Measurements from ENCODE around the gene IL6ST.

The IL6ST gene

GRCh38 chr5:55936100-55936693 lies 58.6 kb downstream of the IL6ST start:
- TF ChIP-seq ZNF654 (tag by site-specific recombination; IDR thresholded peaks at IDR 0.05; ENCODE audit: low read depth) (peak; percentile 99), KLF8 (tag by site-specific recombination; IDR thresholded peaks at IDR 0.05) (0 out of 2 replicates have a peak, but pooled peaks have one; percentile 19), SALL2 (tag by site-specific recombination; IDR thresholded peaks at IDR 0.05; ENCODE audit: borderline replicate concordance) (no peak), PRDM1 (tag by site-specific recombination; IDR thresholded peaks at IDR 0.05) (no peak), SP7 (tag by site-specific recombination; IDR thresholded peaks at IDR 0.05) (no peak), ZNF362 (tag by site-specific recombination; IDR thresholded peaks at IDR 0.05) (peak; percentile 99), ZNF292 (tag by site-specific recombination; IDR thresholded peaks at IDR 0.05; ENCODE audit: borderline replicate concordance, low read depth) (no peak), CTCF (tag by site-specific recombination; IDR thresholded peaks at IDR 0.05) (peak; percentile 86), ZNF692 (tag by site-specific recombination; IDR thresholded peaks at IDR 0.05) (no peak), ZNF664 (tag by site-specific recombination; IDR thresholded peaks at IDR 0.05) (no peak), ZBTB17 (tag by site-specific recombination; IDR thresholded peaks at IDR 0.05) (0 out of 2 replicates have a peak, but pooled peaks have one; percentile 27), OSR2 (tag by site-specific recombination; IDR thresholded peaks at IDR 0.05) (no peak), ZBTB44 (tag by site-specific recombination; IDR thresholded peaks at IDR 0.05) (no peak), ZNF214 (tag by site-specific recombination; IDR thresholded peaks at IDR 0.05; ENCODE audit: borderline replicate concordance) (no peak), ZNF660 (tag by site-specific recombination; IDR thresholded peaks at IDR 0.05) (peak; percentile 81)
- no peak overlapping the region for H3K4me3 ChIP-seq (ENCODE audit: low read depth, low read length)
- ChIA-PET CTCF (interaction anchor here (0.6 to 5.4 kb wide), 38 partner anchors 9 to 1525 kb away, joined by 3 to 110 read pairs (median 5); partner anchors contain the start of genes CDC20B and IL31RA), POLR2A (interaction anchor here (0.6 to 1.4 kb wide), 7 partner anchors 47 to 323 kb away, joined by 3 to 8 read pairs (median 4); no protein-coding TSS in a partner anchor)
- peaks cover 0 to 9% of the 10 kb centered on the region in 2 experiments; a peak in 1 of 3 replicates for H3K36me3 ChIP-seq (ENCODE audit: control insufficient read depth in 2 of 2, insufficient read depth in 1 of 2, low read length in 2 of 2)
- no peaks in the 10 kb centered on the region for H3K9me3 ChIP-seq (ENCODE audit: control insufficient read depth, insufficient read depth, low read depth, low read length)
- H3K4me1 ChIP-seq (ENCODE audit: control insufficient read depth, insufficient read depth, low read length) = no peaks in the 10 kb centered on the region
- H3K27ac ChIP-seq (ENCODE audit: extremely low read depth, low read depth, low read length) = no peak overlapping the region

- ChIA-PET POLR2A (interaction anchor here (1.4 kb wide), 1 partner anchor 265 kb away, joined by 3 read pairs; no protein-coding TSS in a partner anchor), CTCF (interaction anchor here (0.6 to 5.4 kb wide), 18 partner anchors 9 to 965 kb away, joined by 3 to 110 read pairs (median 4); partner anchors contain the start of gene IL31RA)
- H3K4me1 ChIP-seq (ENCODE audit: control insufficient read depth, insufficient read depth, low read length) = no peaks in the 10 kb centered on the region
- no peak for TF ChIP-seq ZNF311 (tag by site-specific recombination; IDR thresholded peaks at IDR 0.05; ENCODE audit: borderline replicate concordance)
- no peak for TF ChIP-seq ZNF114 (tag by site-specific recombination; IDR thresholded peaks at IDR 0.05)
- no peak for TF ChIP-seq ZNF24 (tag by site-specific recombination; IDR thresholded peaks at IDR 0.05)
- no peak for TF ChIP-seq ZNF335 (tag by site-specific recombination; conservative IDR thresholded peaks at IDR 0.05)
- no peak for TF ChIP-seq GLIS2 (tag by site-specific recombination; IDR thresholded peaks at IDR 0.05)
- no peak for TF ChIP-seq ZBTB6 (tag by site-specific recombination; IDR thresholded peaks at IDR 0.05)
- TF ChIP-seq ZFP3 (tag by site-specific recombination; IDR thresholded peaks at IDR 0.05; ENCODE audit: low read depth) = no peak
- TF ChIP-seq ZNF302 (tag by site-specific recombination; IDR thresholded peaks at IDR 0.05; ENCODE audit: low read depth) = no peak
- no peak for TF ChIP-seq ZNF670 (tag by site-specific recombination; IDR thresholded peaks at IDR 0.05; ENCODE audit: low read depth)
- TF ChIP-seq ELK4 (IDR thresholded peaks at IDR 0.05; ENCODE audit: borderline replicate concordance, low read depth, low read length) = no peak
- TF ChIP-seq ZNF16 (tag by site-specific recombination; IDR thresholded peaks at IDR 0.05; ENCODE audit: low read depth) = no peak
- no peak for TF ChIP-seq ZNF600 (tag by site-specific recombination; IDR thresholded peaks at IDR 0.05)
These were observed 59.4 kb downstream of the IL6ST start for GRCh38 chr5:55935371-55935770.

More at GRCh38 chr5:55935371-55935770, 59.4 kb downstream of the IL6ST start:
- no peaks in the 10 kb centered on the region for H3K9me3 ChIP-seq (ENCODE audit: control insufficient read depth, insufficient read depth, low read depth, low read length)
- peaks cover 0 to 3% of the 10 kb centered on the region in 2 experiments; a peak in 1 of 3 replicates for H3K36me3 ChIP-seq (ENCODE audit: control insufficient read depth in 2 of 2, insufficient read depth in 1 of 2, low read length in 2 of 2)
- H3K4me3 ChIP-seq (ENCODE audit: low read depth, low read length) = no peak overlapping the region
- no peak overlapping the region for H3K27ac ChIP-seq (ENCODE audit: extremely low read depth, low read depth, low read length)

Measured in HEK293 (cell line).